Testis (tissue), 2 donors: ENCODE results near the gene XAF1.

Source experiments
- CTCF ChIP-seq, 3 experiments: fragments of 450-650 bp in 2 of 3; fragments of 200-600 bp in 1 of 3; sonication (generic) in 1 of 3; IDR thresholded peaks; one replicate each; pipeline ENCODE4 v1.5.1; 2016 to 2019; ENCODE audit warnings: antibody characterized with exemption in 3 of 3, mild to moderate bottlenecking in 2 of 3, moderate library complexity in 1 of 3
- POLR2A ChIP-seq: fragments of 450-650 bp; IDR thresholded peaks from one replicate; pipeline ENCODE4 v1.6.1; 2017; ENCODE audit warnings: antibody characterized with exemption, mild to moderate bottlenecking, moderate library complexity

DNA sequence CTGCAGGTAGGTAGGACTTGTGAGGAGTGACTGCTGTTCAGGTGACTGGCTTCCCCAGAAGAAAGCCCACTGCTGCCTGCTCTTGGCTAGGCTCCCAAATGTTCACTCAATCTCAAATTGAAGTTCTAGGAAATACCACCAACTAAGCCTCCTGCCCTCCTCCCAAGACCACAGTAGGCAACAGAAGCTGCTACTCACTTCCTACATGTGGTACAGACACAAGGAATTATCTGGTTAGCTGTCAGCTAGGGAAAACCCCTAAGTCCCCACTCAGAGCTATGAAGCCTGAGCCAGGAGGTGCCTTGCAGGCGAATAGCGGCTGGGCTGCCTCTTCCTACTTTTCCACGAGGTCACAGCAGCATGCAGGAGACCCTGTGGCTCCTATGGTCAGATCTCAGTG, 25.0 kb downstream of the XAF1 start:
- TF ChIP-seq POLR2A (no peak), CTCF (IDR thresholded peaks at IDR 0.05) (no peak)
